HG03442 (cell line): Measurements from ENCODE around the gene LMO1.
A peak's percentile ranks its signal among the peaks of the same experiment; 100 is the strongest.

Experiments used
- ATAC-seq: cut with Tn5 transposase; IDR thresholded peaks from one replicate; pipeline ENCODE4 v1.9.1; 2021; ENCODE audit warnings: mild to moderate bottlenecking, moderate library complexity; ENCODE audit not compliant: unreplicated experiment

Gene LMO1

DNA sequence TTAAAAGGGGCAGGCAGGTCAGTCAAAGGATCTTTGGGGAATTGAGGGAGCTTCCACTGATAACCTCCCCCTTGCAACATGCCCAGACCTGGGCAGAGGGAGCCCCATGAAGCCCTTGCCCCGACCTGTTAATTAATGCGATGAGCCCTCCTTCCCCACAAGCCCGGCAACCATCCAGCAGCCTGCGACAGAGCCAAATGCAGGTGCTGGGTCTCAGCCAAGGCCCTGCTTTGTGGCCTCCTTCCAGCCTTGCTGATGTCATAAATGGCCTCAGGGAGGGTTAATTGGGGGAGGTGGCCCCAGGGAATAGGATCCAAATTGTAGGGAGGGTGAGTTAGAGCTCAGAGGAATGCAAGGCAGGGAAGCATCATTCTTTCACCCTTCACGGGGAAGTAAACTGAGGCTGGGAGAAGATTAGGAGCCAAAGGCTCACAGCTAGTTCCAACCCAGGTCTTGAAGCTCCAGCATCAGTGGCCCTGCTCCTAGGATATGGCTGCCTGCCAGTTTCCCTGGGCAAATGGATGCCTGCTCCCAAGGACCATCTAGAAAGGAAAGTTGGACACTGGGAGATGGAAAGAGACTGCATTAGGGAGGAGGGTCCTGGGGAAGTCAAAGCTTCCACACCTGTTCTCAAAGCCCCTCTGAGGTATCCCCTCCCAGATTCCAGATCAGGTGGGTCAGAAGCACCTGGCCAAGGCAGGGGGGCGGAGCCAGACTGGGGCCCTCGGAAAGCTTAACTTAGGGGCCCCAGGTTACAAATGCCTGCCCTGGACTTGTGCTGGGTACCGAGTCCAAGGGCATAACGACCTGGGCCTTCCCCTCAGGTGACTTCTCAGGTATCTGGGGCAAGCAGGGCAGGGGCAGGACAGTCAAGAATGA lies 34.1 kb downstream of the LMO1 start:
- no peak for ATAC-seq

DNA sequence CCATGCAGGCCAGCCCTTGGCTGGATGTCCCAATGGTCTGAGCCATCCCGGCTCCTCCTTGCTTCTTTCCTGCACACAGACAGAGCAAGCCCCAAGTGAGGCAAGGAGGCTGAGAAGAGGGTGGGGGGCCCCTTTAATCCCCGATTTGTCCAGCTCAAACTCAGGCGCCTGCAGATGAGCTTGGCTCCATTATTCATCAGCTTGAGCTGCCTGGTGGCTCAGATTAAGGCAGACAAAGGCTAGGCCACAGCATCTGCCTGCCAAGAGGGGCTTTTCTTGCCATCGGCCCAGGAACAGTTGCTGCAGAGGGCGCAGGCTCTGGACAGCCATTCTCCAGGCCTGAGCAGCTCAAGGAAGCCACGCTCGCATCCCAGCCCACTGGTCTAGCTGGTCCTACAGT lies 35.4 kb downstream of the LMO1 start:
- no peak for ATAC-seq

DNA sequence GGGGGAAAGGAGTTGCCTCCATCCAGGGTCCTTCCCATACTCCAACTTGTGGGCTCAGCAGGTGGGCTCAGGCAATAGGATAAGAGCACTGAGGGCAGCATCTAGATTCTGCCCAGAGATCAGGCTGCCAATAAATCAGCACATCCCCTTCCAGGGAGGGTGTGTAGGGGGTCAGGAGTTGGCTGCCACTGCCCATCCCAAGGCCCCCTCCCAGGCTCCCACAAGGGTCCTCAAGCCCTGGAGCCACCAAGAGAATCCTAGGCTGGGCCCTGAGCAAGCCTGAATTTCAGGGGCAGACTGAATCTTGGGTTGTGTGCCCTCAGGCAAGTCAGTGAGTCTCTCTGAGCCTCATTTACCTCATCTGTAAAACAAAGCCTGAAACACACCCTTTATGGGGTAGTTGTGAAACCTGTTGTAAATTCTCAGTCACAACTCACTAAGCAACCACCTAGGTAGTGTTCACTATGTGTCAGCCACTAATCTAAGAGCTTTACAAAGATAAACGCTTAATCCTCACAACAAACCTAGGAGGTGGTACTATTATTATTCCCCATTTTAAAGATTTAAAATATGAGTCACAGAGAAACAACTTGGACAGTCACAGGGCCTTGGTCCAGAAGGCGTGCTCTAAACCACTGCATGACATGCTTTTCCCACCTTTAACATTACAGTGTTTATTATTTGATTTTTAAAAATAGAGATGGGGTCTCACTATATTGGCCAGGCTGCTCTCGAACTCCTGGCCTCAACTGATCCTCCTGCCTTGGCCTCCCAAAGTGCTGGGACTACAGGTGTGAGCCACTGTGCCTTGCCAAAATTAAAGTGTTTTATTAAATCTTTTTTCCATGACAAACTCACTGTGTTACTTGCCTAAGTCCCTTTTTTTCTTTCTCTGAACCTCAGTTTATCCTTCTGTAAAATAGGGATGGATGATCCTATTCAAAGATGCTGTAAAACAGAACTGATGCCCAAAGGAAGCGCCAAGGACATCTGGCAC lies 36.2 kb downstream of the LMO1 start:
- ATAC-seq, result no peak

DNA sequence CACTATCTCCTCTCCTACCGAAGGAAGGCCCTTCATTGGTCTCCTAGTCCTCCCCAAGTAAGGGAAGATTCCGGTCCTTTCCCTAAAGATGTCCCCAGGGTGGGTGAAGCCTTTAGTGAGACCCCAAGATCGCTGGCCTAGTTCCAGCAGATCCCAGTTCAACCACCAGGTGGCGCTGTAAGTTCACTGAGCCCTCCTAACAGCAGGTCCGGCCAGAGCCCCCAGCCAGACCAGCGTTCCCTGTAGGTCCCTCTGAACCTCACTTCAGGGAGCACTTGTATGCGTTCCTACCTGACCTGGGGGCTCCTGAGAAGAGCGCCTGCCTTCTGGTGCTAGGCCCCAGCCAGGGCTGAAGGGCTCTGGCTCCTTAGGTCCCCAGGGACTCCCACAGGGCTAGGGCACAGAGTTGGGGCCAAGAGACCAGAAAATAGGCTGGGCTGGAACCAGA lies 38.1 kb downstream of the LMO1 start:
- ATAC-seq, result peak; percentile 49

DNA sequence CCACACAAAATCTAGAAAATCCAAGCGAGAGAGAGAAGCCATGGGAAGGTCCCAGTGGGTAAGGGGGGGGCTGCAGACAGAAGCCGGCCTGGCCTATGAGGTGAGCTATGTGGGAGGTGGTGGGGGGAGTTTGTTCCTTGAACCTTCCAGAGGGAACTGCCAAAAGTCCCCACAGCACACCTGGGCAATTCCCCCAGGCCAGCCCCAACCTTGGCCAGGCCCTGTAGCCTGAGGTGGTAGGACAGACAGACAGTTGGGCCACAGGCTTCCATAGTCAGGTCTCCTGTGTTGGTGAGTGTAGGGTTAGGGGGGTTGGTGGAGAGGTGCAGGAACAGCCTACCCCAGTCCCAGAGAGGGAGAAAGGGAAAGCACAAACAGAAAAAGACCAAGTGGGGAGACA lies 39.0 kb downstream of the LMO1 start:
- no peak for ATAC-seq

DNA sequence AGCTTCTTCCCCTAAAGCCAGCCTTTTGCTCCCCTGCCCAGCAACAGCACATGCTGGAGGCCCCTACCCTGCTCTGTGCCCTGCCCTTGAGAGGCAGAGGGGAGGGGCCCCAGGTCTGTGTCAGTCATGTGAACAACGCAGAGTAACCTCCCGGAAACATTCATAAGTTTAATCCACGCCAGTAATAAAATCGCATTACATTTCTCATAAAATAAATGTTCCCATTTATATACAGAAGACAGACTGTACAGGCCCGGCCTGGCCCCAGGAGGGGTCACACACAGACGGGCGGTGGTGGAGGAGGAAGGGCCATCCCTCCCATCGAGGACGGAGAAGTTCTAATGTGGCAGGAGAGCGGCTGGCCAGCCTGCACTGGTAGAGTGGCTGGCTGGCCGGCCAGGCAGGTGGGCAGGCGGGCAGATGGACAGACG lies 39.5 kb downstream of the LMO1 start:
- ATAC-seq, result no peak

DNA sequence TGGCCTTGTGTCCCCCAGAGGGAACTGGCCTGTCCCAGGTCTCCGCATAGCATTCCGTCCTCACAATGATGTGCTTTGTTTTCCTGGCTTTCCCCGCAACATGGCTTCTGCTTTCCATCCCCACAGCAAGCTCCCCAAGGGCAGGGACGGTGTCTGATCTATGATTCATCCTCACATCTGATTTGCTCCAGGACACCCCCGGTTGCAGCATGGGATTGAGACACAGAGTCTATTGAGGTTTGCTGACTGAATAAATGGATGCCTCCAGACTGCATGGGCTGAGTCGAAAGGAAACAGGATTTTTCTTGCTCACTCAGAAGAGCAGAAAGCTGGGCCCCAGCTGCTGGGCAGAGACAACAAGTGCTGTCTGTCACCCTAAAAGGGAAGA lies 40.2 kb downstream of the LMO1 start:
- no peak for ATAC-seq

DNA sequence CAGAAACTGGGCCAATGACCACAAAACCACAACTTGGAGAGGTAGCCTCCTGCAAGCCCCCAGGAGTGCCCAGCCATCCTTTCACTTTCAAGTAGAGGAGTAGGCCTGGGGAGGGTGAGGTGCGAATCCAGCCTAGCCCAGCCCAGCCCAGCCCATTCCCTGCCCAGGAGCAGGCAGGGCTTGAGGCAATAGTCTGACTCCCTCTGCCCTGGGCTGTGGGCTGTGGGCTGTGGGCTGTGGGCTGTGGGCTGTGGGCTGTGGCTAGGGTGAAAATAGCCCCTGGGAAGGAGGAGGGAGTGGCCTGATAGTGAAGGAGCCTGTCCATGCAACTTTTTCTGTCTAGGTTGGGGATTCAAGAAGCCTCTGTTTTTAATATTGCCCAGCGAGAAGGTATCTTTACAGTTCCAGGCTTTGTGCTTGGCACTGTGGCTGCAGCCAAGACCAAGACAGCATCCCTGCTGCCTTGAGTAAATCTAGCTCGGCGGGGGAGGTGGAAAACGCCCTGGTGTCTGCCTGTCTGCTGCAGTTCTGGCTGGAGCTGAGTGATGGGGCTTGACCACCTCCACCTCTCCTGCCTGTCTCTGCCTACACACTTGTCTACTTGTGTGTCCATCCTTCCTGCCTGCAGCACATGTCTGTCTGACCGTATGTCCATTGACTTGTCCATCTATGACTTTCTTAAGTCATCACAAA lies 40.7 kb downstream of the LMO1 start:
- no peak for ATAC-seq

DNA sequence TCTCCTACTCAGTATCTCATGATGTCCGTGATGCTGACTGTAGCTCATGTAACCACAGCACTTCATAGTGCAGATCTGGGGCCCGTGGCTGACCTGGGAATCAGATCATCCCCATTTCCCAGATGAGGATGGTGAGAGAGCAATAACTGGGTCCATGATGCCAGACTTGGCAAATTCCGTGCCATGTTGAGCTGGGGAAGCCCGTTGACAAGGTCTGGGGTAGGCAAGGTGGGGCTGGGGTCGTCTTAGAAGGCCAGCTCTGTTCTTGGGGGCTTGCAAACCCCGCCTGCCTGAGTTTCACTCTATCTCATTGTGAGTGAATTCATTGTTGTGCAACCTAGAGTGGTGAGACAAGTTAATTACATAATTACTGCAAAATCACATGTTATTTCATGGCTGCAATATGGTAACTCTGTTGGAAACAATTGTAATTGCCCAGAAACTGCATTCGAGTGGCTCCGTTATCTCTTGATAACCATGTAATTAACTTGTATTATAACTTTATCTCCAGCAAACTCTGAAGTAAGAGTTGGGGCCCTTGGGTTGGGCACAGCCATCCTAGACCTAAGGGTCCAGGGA lies 41.7 kb downstream of the LMO1 start:
- ATAC-seq, result no peak

DNA sequence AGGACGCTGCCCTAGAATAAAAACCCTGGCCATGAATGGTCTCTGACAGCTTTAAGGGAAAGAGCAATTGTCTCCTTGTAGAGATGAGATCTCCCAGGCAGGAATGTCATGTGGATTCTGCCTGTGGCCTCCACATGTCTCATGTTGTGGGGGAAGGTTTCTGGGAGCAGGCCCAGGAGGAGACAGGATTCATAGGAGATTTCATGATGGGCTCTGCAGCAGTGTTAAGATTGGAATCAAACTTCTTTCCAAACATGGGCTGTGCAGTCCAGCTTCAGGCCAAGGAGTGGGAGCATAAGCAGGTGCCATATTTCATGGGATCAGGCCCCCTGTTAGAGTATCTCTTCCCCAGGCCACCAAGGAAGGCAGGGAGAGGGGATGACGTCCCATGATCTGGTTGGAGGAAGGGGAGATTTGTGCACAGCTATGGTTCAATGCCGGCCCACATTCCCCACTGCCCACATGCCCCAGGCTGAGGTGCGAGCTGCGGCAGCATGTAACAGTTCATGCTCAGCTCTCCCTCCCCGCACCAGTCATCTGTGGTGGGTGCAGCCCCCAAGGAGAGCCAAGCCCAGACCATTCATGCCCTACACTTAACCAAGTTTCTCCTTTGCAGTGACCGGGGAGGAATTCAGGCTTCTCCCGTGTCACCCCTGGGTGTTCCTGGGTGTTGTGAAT lies 42.5 kb downstream of the LMO1 start:
- ATAC-seq, result no peak

DNA sequence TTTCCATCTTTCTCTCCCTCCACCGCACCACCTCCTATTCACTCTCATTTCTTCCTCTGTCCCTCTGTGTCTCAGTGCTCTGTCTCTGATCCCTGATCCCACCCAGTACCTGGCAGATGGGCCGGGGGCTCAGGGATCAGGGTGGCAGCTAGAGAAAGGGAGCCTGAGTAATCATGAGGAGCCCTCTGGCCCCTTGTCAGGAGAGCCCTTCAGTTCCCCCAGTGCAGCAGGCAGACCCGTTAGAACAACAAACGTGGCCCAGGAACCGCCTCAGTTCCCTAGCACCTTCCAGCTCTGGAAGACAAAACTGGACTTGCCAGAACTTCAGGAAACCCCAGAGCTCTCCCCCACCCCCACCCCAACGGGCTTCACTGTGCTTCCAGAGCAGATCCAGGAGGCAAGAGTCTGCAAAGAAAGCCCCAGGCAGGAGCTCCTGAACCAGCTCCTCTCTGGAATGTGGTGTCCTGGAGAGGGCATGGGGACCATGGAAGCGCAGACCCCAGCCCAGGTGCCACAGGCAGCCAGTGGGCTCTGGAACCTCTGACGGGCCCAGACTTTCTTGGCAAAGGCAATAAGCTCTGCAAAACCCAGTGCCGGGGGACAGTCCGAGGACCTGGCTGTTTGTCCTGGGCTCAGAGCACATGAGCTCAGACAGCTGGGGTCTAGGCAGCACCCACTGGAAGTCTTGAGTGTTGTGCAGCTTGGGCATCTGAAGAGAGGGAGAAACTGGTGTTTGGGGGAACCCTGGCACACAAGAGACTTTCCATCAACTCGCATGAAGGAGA lies 43.2 kb downstream of the LMO1 start:
- no peak for ATAC-seq

DNA sequence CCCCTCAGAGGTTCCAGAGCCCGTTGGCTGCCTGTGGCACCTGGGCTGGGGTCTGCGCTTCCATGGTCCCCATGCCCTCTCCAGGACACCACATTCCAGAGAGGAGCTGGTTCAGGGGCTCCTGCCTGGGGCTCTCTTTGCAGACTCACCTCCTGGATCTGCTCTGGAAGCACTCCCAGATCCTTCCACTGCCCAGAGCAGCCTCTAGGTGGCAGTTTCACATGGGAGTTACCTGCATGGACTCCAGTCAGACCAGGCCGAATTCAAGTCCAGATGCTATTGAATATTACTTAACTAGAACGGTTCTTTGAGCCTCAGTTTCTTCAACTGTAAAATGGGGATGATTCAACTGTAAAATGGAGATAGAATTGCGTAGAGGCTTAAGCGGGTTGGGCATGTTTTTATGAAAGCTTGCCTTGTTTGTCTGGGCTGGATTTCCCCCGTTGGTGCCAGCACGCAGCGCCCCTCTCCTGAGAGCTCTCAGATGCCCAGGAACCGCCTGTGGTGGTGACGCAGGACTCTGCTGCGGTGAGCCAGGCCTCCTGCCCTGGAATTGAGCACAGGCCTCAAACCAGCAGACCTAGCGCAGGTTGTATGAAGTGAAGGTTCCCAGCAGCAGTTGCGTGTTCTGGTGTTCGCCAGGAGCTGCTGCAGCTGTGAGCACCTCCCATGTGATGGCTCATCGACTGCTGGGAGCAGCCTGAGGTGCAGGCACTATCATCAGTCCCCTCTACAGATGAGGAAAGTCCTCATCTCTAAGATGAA lies 44.2 kb downstream of the LMO1 start:
- no peak for ATAC-seq

DNA sequence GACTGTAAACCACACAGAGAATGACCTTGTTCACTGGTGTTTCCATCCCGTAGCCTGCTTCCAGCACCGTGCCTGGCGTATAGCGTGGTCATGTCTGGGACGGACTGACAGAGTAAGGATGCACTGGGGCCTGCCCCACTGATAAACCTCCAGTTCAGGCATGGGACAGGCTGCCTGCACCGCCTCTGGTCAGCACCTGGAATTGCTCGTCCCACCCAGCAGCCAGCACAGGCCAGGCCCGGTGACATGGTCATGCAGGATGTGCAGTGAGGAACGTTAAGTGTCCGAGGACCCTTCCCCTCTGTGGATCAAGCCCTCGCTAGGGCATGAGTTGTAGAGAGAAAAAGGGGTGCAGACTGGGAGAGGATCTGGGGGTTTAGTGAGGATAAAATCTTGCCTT lies 44.8 kb downstream of the LMO1 start:
- ATAC-seq, result no peak

DNA sequence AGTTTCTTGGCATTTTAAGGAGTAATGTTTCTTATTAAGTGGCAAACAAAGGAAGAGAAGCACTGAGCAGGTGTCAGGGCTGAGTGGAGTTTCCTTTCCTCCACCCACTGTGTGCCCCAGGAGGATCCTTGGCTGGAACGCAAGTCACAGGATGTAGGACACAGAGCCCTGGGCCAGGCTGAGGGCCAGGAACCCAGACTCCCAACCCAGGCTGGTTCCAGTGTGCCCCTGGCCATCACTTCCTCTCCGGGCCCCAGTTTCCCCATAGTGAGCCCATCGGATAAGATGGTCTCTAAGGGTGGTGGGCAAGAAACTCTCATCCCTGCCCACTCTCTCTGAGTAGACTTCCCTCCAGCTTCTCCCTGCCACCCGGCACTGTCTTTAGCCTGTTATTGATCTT lies 45.3 kb downstream of the LMO1 start:
- ATAC-seq, result no peak

DNA sequence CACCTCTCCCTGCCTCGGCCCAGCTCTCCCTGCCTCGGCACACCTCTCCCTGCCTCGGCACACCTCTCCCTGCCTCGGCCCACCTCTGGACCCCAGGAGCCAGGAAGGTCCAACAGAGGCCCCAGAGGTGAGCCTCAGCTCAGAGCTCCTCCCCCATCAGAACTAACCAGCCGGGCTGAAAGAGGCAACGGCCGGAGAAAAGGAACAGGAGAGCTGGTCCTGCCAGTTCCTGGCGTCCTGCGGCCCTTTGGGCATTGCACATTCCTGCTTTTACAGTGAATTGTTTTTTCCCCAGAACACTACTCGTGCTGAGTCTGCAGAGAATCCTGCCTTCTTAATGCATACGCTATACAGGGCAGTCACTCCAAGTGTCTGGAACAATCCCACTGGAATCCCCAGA lies 45.8 kb downstream of the LMO1 start:
- ATAC-seq, result no peak

DNA sequence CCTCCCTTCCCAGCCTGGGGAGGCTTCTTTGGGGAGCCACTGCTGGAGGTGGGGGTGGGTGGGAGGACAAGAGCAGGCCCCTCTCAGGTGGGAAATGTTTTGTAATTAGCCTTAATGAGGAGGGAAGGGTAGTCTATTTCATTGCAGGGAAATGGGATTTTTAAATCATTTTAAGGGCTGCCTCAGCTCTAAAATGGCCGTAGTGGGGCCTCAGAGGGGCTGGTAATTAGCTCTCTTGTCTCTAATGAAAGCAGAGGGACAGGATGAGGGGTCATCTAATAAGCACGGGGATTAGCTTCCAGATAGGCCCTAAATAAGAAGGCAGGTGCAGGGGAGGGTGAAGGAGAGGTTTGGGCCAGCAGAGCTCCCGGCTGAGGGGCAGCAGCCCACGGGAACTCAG lies 46.5 kb downstream of the LMO1 start:
- no peak for ATAC-seq

DNA sequence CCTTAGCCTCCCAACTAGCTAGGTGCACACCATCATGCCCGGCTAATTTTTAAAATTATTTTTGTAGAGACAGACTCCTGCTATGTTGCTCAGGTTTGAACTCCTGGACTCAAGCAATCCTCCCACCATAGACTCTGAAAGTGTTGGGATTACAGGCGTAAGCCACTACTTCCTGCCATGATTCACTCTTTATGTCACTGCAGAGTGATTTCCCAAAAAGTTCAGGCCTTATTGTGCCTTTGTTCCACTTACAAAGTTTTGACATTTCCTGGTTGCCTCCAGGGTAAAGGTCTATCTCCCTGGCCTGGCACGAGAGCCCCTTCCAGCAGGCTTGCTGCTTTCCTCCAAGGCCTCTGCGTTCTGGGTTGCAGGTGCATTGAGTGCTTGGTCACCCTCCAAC lies 50.3 kb downstream of the LMO1 start:
- ATAC-seq, result no peak

DNA sequence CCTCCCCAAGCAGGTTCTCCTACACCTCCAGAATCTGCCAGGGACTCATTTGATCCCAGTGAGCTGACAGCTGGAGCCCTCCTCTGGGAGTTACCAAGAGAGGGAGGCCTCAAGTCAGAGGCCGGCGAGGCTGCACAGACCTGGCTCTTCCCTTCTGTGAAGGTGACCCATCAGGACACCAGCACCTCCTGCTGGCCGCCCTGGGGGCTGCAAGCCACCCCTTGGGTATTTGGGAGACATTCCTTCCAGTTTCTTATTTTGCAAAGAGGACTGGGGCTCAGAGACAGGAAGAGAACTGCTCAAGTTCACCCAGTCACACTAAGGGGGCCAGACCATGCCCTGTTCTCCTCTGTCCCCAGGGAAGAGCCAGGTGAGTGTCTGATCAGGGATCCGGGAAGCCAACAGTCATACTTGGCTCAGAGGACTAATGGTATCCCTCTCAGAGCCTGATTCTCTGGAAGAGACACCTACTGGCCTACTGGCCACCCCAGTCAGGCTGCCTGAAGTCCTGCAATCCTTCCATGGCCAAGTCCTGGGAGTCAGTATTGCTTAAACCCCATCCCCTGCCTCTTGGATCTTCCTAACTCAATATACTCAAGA lies 54.4 kb downstream of the LMO1 start:
- no peak for ATAC-seq
